ENCODE results near the gene NOCT. TPM values are rescaled to one million over a fixed set of nuclear protein-coding genes. Genes with fewer than 3 reads are reported as not detected.
"Not testable (repeated sequence)": the region's sequence is repeated elsewhere in the genome, so short reads cannot be mapped to it uniquely, and the experiment has no call there.

NOCT gene
- total and polyA plus RNA-seq, 2 of the 8 experiments (the other 6 are each of a cell fraction or from before 2014, with no cell fraction given), result 10.4 to 45.5 TPM

DNA sequence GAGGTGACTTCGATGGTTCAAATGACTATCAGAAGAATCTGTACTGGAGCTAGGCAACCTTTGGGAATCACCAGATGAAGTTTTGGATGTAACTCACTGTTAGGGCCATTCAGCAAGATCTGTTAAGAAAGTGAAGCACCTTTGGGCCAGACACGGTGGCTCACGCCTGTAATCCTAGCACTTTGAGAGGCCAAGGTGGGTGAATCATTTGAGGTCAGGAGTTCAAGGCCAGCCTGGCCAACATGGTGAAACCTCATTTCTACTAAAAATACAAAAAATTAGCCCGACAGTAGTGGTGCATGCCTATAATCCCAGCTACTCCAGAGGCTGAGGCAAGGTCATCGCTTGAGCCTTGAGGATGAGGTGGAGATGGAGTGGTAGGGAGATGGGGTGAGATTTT is 15.4 kb upstream of the NOCT start:
- not testable (repeated sequence) for H2BK5ac ChIP-seq (ENCODE audit: low read depth, low read length); H3K4me3 ChIP-seq (ENCODE audit: extremely low read depth in 1 of 4, insufficient read depth in 2 of 4, low read depth in 3 of 4, low read length in 4 of 4); DNase-seq (ENCODE audit: low read depth in 1 of 2, low spot score in 2 of 2); H3K27me3 ChIP-seq (replicated peaks in 1 of 4; ENCODE audit: control insufficient read depth in 3 of 4, extremely low read depth in 1 of 4, insufficient read depth in 3 of 4, low read length in 3 of 4); H3K27ac ChIP-seq (ENCODE audit: low read depth, low read length); H2BK12ac ChIP-seq (ENCODE audit: low read depth, low read length); H4K8ac ChIP-seq (ENCODE audit: extremely low read depth, insufficient read depth, low read length); H3K14ac ChIP-seq (ENCODE audit: insufficient read length); H3K4me1 ChIP-seq (replicated peaks in 1 of 4; ENCODE audit: control insufficient read depth in 3 of 4, insufficient read depth in 4 of 4, low read length in 3 of 4); H3K4ac ChIP-seq (replicated peaks; ENCODE audit: insufficient read length, low read depth, low read length); H4K5ac ChIP-seq (ENCODE audit: insufficient read length, low read depth, low read length); H2BK15ac ChIP-seq (ENCODE audit: low read length); H3K36me3 ChIP-seq (ENCODE audit: control insufficient read depth in 2 of 4, insufficient read depth in 4 of 4, low read length in 3 of 4); H2BK20ac ChIP-seq (ENCODE audit: low read length); H2BK120ac ChIP-seq (replicated peaks; ENCODE audit: low read depth, low read length); H4K91ac ChIP-seq (replicated peaks; ENCODE audit: insufficient read length, low read length); H3K9me3 ChIP-seq (ENCODE audit: insufficient read depth in 2 of 2, low read depth in 1 of 2, low read length in 1 of 2); H3K4me2 ChIP-seq (ENCODE audit: insufficient read depth in 1 of 2, low read depth in 2 of 2, low read length in 2 of 2); H3K23ac ChIP-seq (ENCODE audit: insufficient read length); H3K18ac ChIP-seq (ENCODE audit: extremely low read depth, low read length); H2AK5ac ChIP-seq (ENCODE audit: low read depth, low read length); H3K23me2 ChIP-seq (ENCODE audit: low read depth, low read length); FAIRE-seq; H3K56ac ChIP-seq (replicated peaks; ENCODE audit: insufficient read length, low read depth, low read length); H4K20me1 ChIP-seq (replicated peaks in 1 of 2; ENCODE audit: control insufficient read depth in 1 of 2, insufficient read depth in 2 of 2, low read length in 2 of 2); H3K79me1 ChIP-seq (ENCODE audit: low read depth, low read length); H2AFZ ChIP-seq (ENCODE audit: low read length); H3K9ac ChIP-seq (replicated peaks in 1 of 4; ENCODE audit: extremely low read depth in 1 of 4, low read depth in 3 of 4, low read length in 3 of 4); H3K79me2 ChIP-seq (ENCODE audit: control insufficient read depth in 1 of 2, insufficient read depth in 2 of 2, low read length in 2 of 2)
- ChIA-PET POLR2A (ENCODE audit: partially characterized antibody) (interaction anchor here (0.7 to 2.2 kb wide), 4 partner anchors 15 to 26 kb away, joined by 3 to 9 read pairs (median 5); partner anchors contain the start of gene NOCT), CTCF (ENCODE audit: partially characterized antibody) (interaction anchor here (0.6 to 1.0 kb wide), 2 partner anchors 17 to 656 kb away, joined by 3 read pairs; no protein-coding TSS in a partner anchor)
- WGBS, 2 experiments (ENCODE audit: extremely low coverage in 1 of 2, insufficient coverage in 1 of 2, insufficient read length in 1 of 2, insufficient replicate concordance in 2 of 2, low coverage in 1 of 2, low lambda C conversion rate in 2 of 2, missing lambda C conversion rate in 1 of 2), result 88% methylated on average over 5 of the region's 5 CpGs; no CpG with 5 or more reads in 1 of the 2 experiments

DNA sequence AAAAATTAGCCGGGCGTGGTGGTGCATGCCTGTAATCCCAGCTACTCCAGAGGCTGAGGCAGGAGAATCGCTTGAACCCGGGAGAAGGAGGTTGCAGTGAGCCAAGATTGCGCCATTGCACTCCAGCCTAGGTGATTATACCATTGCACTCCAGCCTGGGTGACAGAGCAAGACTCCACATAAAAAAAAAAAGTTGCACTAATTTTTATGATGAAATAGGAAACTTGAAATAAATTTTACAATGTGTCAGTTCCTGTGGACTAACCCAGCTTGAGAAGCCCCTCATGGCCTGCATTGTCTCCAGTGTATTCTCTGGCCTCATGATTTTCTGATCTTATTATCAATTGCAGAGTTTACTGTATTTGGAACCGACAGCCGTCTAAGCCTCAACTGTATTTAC is 14.2 kb upstream of the NOCT start:
- H3K27me3 ChIP-seq (replicated peaks in 1 of 4; ENCODE audit: control insufficient read depth in 3 of 4, extremely low read depth in 1 of 4, insufficient read depth in 3 of 4, low read length in 3 of 4); DNase-seq (ENCODE audit: low read depth in 1 of 2, low spot score in 2 of 2); CTCF ChIA-PET (ENCODE audit: partially characterized antibody); H2BK120ac ChIP-seq (replicated peaks; ENCODE audit: low read depth, low read length); H3K9ac ChIP-seq (replicated peaks in 1 of 4; ENCODE audit: extremely low read depth in 1 of 4, low read depth in 3 of 4, low read length in 3 of 4); H4K5ac ChIP-seq (ENCODE audit: insufficient read length, low read depth, low read length); H3K4ac ChIP-seq (replicated peaks; ENCODE audit: insufficient read length, low read depth, low read length); H3K36me3 ChIP-seq (ENCODE audit: control insufficient read depth in 2 of 4, insufficient read depth in 4 of 4, low read length in 3 of 4); FAIRE-seq; H3K23me2 ChIP-seq (ENCODE audit: low read depth, low read length); H2AFZ ChIP-seq (ENCODE audit: low read length); H2BK12ac ChIP-seq (ENCODE audit: low read depth, low read length); H3K4me1 ChIP-seq (replicated peaks in 1 of 4; ENCODE audit: control insufficient read depth in 3 of 4, insufficient read depth in 4 of 4, low read length in 3 of 4); H3K56ac ChIP-seq (replicated peaks; ENCODE audit: insufficient read length, low read depth, low read length); H3K79me1 ChIP-seq (ENCODE audit: low read depth, low read length); H3K4me2 ChIP-seq (ENCODE audit: insufficient read depth in 1 of 2, low read depth in 2 of 2, low read length in 2 of 2); H2BK20ac ChIP-seq (ENCODE audit: low read length); H2AK5ac ChIP-seq (ENCODE audit: low read depth, low read length); H3K9me3 ChIP-seq (ENCODE audit: insufficient read depth in 2 of 2, low read depth in 1 of 2, low read length in 1 of 2); H4K8ac ChIP-seq (ENCODE audit: extremely low read depth, insufficient read depth, low read length); H4K91ac ChIP-seq (replicated peaks; ENCODE audit: insufficient read length, low read length); H4K20me1 ChIP-seq (replicated peaks in 1 of 2; ENCODE audit: control insufficient read depth in 1 of 2, insufficient read depth in 2 of 2, low read length in 2 of 2); H3K18ac ChIP-seq (ENCODE audit: extremely low read depth, low read length); H2BK5ac ChIP-seq (ENCODE audit: low read depth, low read length); H3K4me3 ChIP-seq (ENCODE audit: extremely low read depth in 1 of 4, insufficient read depth in 2 of 4, low read depth in 3 of 4, low read length in 4 of 4); H3K79me2 ChIP-seq (ENCODE audit: control insufficient read depth in 1 of 2, insufficient read depth in 2 of 2, low read length in 2 of 2); H3K23ac ChIP-seq (ENCODE audit: insufficient read length); H3K14ac ChIP-seq (ENCODE audit: insufficient read length); H3K27ac ChIP-seq (ENCODE audit: low read depth, low read length); H2BK15ac ChIP-seq (ENCODE audit: low read length): not testable (repeated sequence)
- POLR2A ChIA-PET (ENCODE audit: partially characterized antibody), result interaction anchor here (0.6 kb wide), 1 partner anchor 62 kb away, joined by 3 read pairs; no protein-coding TSS in a partner anchor
- 91% methylated on average over 7 of the region's 7 CpGs; no CpG with 5 or more reads in 1 of the 2 experiments for whole genome bisulfite sequencing, 2 experiments (ENCODE audit: extremely low coverage in 1 of 2, insufficient coverage in 1 of 2, insufficient read length in 1 of 2, insufficient replicate concordance in 2 of 2, low coverage in 1 of 2, low lambda C conversion rate in 2 of 2, missing lambda C conversion rate in 1 of 2)

Measured in H1 (cell line).